GM12878 (cell line): ENCODE data around the gene PCDHGA1. TPM values are rescaled to one million over a fixed set of nuclear protein-coding genes. Genes with fewer than 3 reads are reported as not detected.
A peak's percentile ranks its signal among the peaks of the same experiment; 100 is the strongest.

Source experiments
- BRCA1 ChIP-seq: IDR thresholded peaks from 2 replicates; pipeline ENCODE4 v1.6.1; 2011; ENCODE audit warnings: low read depth, low read length, improper control_type of control experiment
- CHD4 ChIP-seq: fragments of 200-600 bp; sonication (generic); IDR thresholded peaks from 2 replicates; pipeline ENCODE4 v1.6.1; 2016; ENCODE audit warnings: mild to moderate bottlenecking
- CREM ChIP-seq: IDR thresholded peaks from 2 replicates; pipeline ENCODE4 v1.6.1; 2014; ENCODE audit warnings: antibody characterized with exemption, low read depth
- E2F4 ChIP-seq: IDR thresholded peaks from 2 replicates; pipeline ENCODE4 v1.6.1; 2012; ENCODE audit warnings: low read depth, low read length, improper control_type of control experiment
- EP300 ChIP-seq, 2 experiments: fragments of 150-350 bp in 1 of 2; IDR thresholded peaks; 2 replicates each; pipeline ENCODE4 v1.6.1; 2011 to 2012; ENCODE audit warnings: low read depth in 2 of 2, low read length in 2 of 2, borderline replicate concordance in 1 of 2, improper control_type of control experiment in 1 of 2, inconsistent platforms in 1 of 2; ENCODE audit not compliant: control insufficient read depth in 1 of 2
- FOXK2 ChIP-seq: fragments of 450-650 bp; IDR thresholded peaks from 2 replicates; pipeline ENCODE4 v1.6.1; 2017; ENCODE audit warnings: mild to moderate bottlenecking, moderate library complexity
- GABPA ChIP-seq: IDR thresholded peaks from 2 replicates; pipeline ENCODE4 v1.6.1; 2014; ENCODE audit warnings: antibody characterized with exemption, low read depth, mild to moderate bottlenecking, inconsistent platforms
- IKZF2 ChIP-seq, 2 experiments: fragments of 450-650 bp; IDR thresholded peaks; 2 replicates each; pipeline ENCODE4 v1.6.1; 2017; ENCODE audit warnings: mild to moderate bottlenecking in 2 of 2, moderate library complexity in 2 of 2
- IRF4 ChIP-seq: IDR thresholded peaks from 2 replicates; pipeline ENCODE4 v1.6.1; 2011; ENCODE audit warnings: low read depth, low read length
- KAT2A ChIP-seq: conservative IDR thresholded peaks from 2 replicates; pipeline ENCODE4 v1.6.1; 2011; ENCODE audit warnings: low read depth, low read length; ENCODE audit not compliant: control insufficient read depth
- MLLT1 ChIP-seq: fragments of 450-650 bp; IDR thresholded peaks from 2 replicates; pipeline ENCODE4 v1.6.1; 2016; ENCODE audit warnings: mild to moderate bottlenecking
- NFYB ChIP-seq: IDR thresholded peaks from 2 replicates; pipeline ENCODE4 v1.6.1; 2011; ENCODE audit warnings: low read depth, mild to moderate bottlenecking, low read length, improper control_type of control experiment, moderate library complexity; ENCODE audit not compliant: insufficient read depth
- NR2C1 ChIP-seq: fragments of 450-650 bp; IDR thresholded peaks from 2 replicates; pipeline ENCODE4 v1.6.1; 2017; ENCODE audit warnings: antibody characterized with exemption, mild to moderate bottlenecking, moderate library complexity
- PAX8 ChIP-seq: fragments of 450-650 bp; IDR thresholded peaks from 2 replicates; pipeline ENCODE4 v1.6.1; 2017; ENCODE audit warnings: mild to moderate bottlenecking, moderate library complexity
- PKNOX1 ChIP-seq: fragments of 450-650 bp; IDR thresholded peaks from 2 replicates; pipeline ENCODE4 v1.6.1; 2016; ENCODE audit warnings: mild to moderate bottlenecking
- POLR2AphosphoS5 ChIP-seq: IDR thresholded peaks from 2 replicates; pipeline ENCODE4 v1.6.1; 2011; ENCODE audit warnings: mild to moderate bottlenecking, low read length, inconsistent platforms
- RAD51 ChIP-seq: fragments of 450-650 bp; IDR thresholded peaks from 2 replicates; pipeline ENCODE4 v1.6.1; 2016; ENCODE audit warnings: moderate library complexity, mild to moderate bottlenecking, inconsistent platforms
- RUNX3 ChIP-seq: IDR thresholded peaks from 2 replicates; pipeline ENCODE4 v1.6.1; 2012; ENCODE audit warnings: low read length, inconsistent platforms
- SUPT20H ChIP-seq: IDR thresholded peaks from 2 replicates; pipeline ENCODE4 v1.6.1; 2011; ENCODE audit warnings: low read depth, mild to moderate bottlenecking, low read length, moderate library complexity, borderline replicate concordance; ENCODE audit not compliant: control insufficient read depth
- TARDBP ChIP-seq: IDR thresholded peaks from 2 replicates; pipeline ENCODE4 v1.6.1; 2016; ENCODE audit warnings: borderline replicate concordance
- TCF12 ChIP-seq: IDR thresholded peaks from 2 replicates; pipeline ENCODE4 v1.6.1; 2011; ENCODE audit warnings: low read depth, mild to moderate bottlenecking, low read length
- ZNF384 ChIP-seq: IDR thresholded peaks from 2 replicates; pipeline ENCODE4 v1.6.1; 2012; ENCODE audit warnings: low read depth, mild to moderate bottlenecking, low read length, improper control_type of control experiment, borderline replicate concordance
- ZSCAN29 ChIP-seq: fragments of 450-650 bp; IDR thresholded peaks from 2 replicates; pipeline ENCODE4 v1.6.1; 2017; ENCODE audit warnings: mild to moderate bottlenecking, moderate library complexity
- polyA plus RNA-seq, 11 experiments: library from polyadenylated mRNA; depleted of rRNA in 4 of 11; unstranded in 6 of 11; stranded (reverse) in 5 of 11; fragments of >200 nt; fragmentation: Nextera tagmentation in 4 of 11; fragmentation: Illumina TruSeq in 1 of 11; extraction: Ambion mirVana in 4 of 11; extraction: Trizol in 1 of 11; gene quantifications; 1 replicate in 1 of 11; 2 replicates in 10 of 11; pipeline versions ENCODE4 v1.2.1 to v1.2.3, GENCODE V29; 2011 to 2016; ENCODE audit warnings: inconsistent platforms in 2 of 11, missing spikeins in 2 of 11, low read depth in 1 of 11
- total RNA-seq, 4 experiments: library from RNA; depleted of rRNA in 3 of 4; stranded (reverse); fragments of >200 nt in 3 of 4; fragmentation: Illumina TruSeq in 1 of 4; extraction: Trizol in 1 of 4; gene quantifications; 2 replicates each; pipeline versions ENCODE4 v1.2.1 to v1.2.3, GENCODE V29; 2013 to 2021
- TF ChIP-seq, protein P1 (sequence below): IDR thresholded peaks from 2 replicates; pipeline ENCODE4 v1.6.1; 2012; ENCODE audit warnings: mild to moderate bottlenecking, low read depth, low read length

The PCDHGA1 gene
- total and polyA plus RNA-seq, 10 of the 15 experiments (the other 5 are each of a cell fraction or from before 2014, with no cell fraction given) = 0.02 to 0.51 (median 0.19) TPM; not detected in 3

DNA sequence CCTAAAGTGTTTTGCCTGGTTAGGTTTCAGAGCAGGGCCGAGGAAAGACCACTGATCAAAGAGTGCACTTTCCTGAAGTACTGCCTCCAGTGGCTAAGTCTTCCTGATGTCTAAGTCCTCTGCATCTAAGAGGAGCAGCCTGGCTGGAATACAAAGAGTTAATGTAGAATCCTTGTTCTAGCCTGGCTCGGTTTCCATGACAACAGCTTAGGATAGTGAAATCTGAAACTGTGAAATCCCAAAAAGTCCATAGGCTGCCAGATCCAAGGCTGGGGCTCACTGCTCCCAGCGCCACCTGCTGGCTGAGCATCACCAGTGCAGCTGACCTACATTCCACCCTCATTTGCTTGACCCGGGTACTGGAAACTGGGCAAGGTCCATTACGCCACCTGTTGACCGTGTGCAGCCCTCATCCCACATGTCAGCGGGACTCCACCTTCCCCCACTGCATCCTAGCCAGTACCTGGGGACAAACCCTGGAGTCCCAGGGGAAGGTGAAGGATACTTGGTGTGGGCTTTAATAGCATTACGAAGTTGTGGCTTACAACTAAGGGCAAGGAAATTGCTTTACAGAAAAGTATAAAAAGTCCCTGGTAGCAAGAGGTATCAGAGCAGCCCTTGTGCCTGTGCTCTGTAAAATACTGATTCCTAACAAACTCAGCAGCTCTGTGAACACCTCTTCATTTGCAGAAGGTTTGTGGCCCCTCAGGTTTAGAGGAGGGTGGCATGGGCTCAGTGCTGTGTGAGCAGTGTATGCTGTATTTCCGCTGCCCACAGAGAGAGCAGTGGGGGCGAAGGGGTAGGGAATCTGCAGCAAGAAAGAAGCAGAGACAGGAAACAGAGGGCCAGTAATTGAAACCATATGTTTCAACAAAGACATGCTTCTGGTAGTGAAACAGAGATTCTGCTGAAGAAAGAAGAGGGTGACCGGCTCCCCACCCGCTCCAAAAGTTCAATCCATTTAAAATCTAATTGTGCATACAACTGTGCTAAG, 194.6 kb downstream of the PCDHGA1 start (continued):
- TF ChIP-seq RUNX3 = peak; percentile 61
- TF ChIP-seq ZSCAN29 = no peak
- no peak for TF ChIP-seq ZNF384
- peak; percentile 67; the same call in 1 of the 2 replicates for TF ChIP-seq TCF12
- TF ChIP-seq EP300 (IDR thresholded peaks at IDR 0.05; ENCODE audit: borderline replicate concordance in 1 of 2, control insufficient read depth in 1 of 2, low read depth in 2 of 2, low read length in 2 of 2) = 0 out of 4 replicates have a peak, but pooled peaks of 1 of the 2 experiments have one; percentile 38
- TF ChIP-seq IRF4 = peak; percentile 65
- TF ChIP-seq POLR2AphosphoS5 = no peak
- TF ChIP-seq RAD51 = no peak
- TF ChIP-seq CREM = no peak; the same call in 1 of the 2 replicates
- no peak for TF ChIP-seq PAX8
- TF ChIP-seq GABPA = no peak
- TF ChIP-seq KAT2A = no peak
- no peak for TF ChIP-seq E2F4
- TF ChIP-seq MLLT1 = peak; percentile 40; the same call in 1 of the 2 replicates
- TF ChIP-seq IKZF2 (IDR thresholded peaks at IDR 0.05) = peak; percentile 75 to 84
- no peak for TF ChIP-seq NFYB
- TF ChIP-seq CHD4 = no peak
- TF ChIP-seq BRCA1 = no peak
- no peak for TF ChIP-seq FOXK2
- TF ChIP-seq, protein P1, sequence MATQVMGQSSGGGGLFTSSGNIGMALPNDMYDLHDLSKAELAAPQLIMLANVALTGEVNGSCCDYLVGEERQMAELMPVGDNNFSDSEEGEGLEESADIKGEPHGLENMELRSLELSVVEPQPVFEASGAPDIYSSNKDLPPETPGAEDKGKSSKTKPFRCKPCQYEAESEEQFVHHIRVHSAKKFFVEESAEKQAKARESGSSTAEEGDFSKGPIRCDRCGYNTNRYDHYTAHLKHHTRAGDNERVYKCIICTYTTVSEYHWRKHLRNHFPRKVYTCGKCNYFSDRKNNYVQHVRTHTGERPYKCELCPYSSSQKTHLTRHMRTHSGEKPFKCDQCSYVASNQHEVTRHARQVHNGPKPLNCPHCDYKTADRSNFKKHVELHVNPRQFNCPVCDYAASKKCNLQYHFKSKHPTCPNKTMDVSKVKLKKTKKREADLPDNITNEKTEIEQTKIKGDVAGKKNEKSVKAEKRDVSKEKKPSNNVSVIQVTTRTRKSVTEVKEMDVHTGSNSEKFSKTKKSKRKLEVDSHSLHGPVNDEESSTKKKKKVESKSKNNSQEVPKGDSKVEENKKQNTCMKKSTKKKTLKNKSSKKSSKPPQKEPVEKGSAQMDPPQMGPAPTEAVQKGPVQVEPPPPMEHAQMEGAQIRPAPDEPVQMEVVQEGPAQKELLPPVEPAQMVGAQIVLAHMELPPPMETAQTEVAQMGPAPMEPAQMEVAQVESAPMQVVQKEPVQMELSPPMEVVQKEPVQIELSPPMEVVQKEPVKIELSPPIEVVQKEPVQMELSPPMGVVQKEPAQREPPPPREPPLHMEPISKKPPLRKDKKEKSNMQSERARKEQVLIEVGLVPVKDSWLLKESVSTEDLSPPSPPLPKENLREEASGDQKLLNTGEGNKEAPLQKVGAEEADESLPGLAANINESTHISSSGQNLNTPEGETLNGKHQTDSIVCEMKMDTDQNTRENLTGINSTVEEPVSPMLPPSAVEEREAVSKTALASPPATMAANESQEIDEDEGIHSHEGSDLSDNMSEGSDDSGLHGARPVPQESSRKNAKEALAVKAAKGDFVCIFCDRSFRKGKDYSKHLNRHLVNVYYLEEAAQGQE = no peak
- no peak for TF ChIP-seq SUPT20H
- TF ChIP-seq TARDBP = no peak
- peak; percentile 32; the same call in 1 of the 2 replicates for TF ChIP-seq PKNOX1
- no peak for TF ChIP-seq NR2C1
